Measurements from ENCODE around the gene ALOXE3. TPM values are rescaled to one million over a fixed set of nuclear protein-coding genes. Genes with fewer than 3 reads are reported as not detected.

Gene ALOXE3
- total RNA-seq, 2 donors from 2014 or later = not detected

- intact Hi-C loops (cut with DNase I) = no loop called here
- DNase-seq (peak in 1 of 4 donors; percentile 39), ATAC-seq (no peak)
- Histone ChIP-seq H3K27me3 (no peaks in the 10 kb centered on the region), H3K4me1 (no peaks in the 10 kb centered on the region), H3K27ac (no peak overlapping the region), H3K4me3 (no peak overlapping the region), H3K9me3 (no peaks in the 10 kb centered on the region), H3K36me3 (replicated peaks in 1 of 2; ENCODE audit: insufficient read depth in 1 of 2, low read depth in 2 of 2) (no peaks in the 10 kb centered on the region)
- WGBS, 2 donors = 74 to 77% methylated on average over 4 of the region's 4 CpGs
- no peak for TF ChIP-seq CTCF (IDR thresholded peaks at IDR 0.05)
- no peak for TF ChIP-seq POLR2A (IDR thresholded peaks at IDR 0.05)
Observed at GRCh38 chr17:8103549-8103948, 14.8 kb downstream of the ALOXE3 start.

GRCh38 chr17:8101721-8102120 lies 16.6 kb downstream of the ALOXE3 start:
- ATAC-seq (no peak), DNase-seq (no peak)
- 61 to 76% methylated on average over 6 of the region's 6 CpGs for WGBS, 2 donors

GRCh38 chr17:8100763-8101162 lies 17.6 kb downstream of the ALOXE3 start:
- no peaks in the 10 kb centered on the region for H3K27me3 ChIP-seq
- intact Hi-C loops (cut with DNase I) = no loop called here
- ATAC-seq (no peak), DNase-seq (no peak)
- no peaks in the 10 kb centered on the region for H3K36me3 ChIP-seq (replicated peaks in 1 of 2; ENCODE audit: insufficient read depth in 1 of 2, low read depth in 2 of 2)
- TF ChIP-seq POLR2A (IDR thresholded peaks at IDR 0.05) (no peak), CTCF (IDR thresholded peaks at IDR 0.05) (no peak)
- H3K4me1 ChIP-seq = no peaks in the 10 kb centered on the region
- H3K27ac ChIP-seq = no peak overlapping the region
- WGBS, 2 donors = 62 to 83% methylated on average over 2 of the region's 2 CpGs
- H3K4me3 ChIP-seq = no peak overlapping the region
- no peaks in the 10 kb centered on the region for H3K9me3 ChIP-seq

More at GRCh38 chr17:8101721-8102120, 16.6 kb downstream of the ALOXE3 start:
- no peaks in the 10 kb centered on the region for H3K36me3 ChIP-seq (replicated peaks in 1 of 2; ENCODE audit: insufficient read depth in 1 of 2, low read depth in 2 of 2)
- H3K9me3 ChIP-seq = no peaks in the 10 kb centered on the region
- no peaks in the 10 kb centered on the region for H3K4me1 ChIP-seq
- H3K27me3 ChIP-seq = no peaks in the 10 kb centered on the region
- no peak overlapping the region for H3K27ac ChIP-seq
- H3K4me3 ChIP-seq = no peak overlapping the region
- no peak for TF ChIP-seq CTCF (IDR thresholded peaks at IDR 0.05)
- no peak for TF ChIP-seq POLR2A (IDR thresholded peaks at IDR 0.05)
- intact Hi-C loops (cut with DNase I) = no loop called here

GRCh38 chr17:8100111-8100510 lies 18.2 kb downstream of the ALOXE3 start:
- intact Hi-C loops (cut with DNase I) = no loop called here
- WGBS, 2 donors = 27 to 31% methylated on average over 2 of the region's 2 CpGs
- H3K27ac ChIP-seq = no peak overlapping the region
- no peaks in the 10 kb centered on the region for H3K9me3 ChIP-seq
- DNase-seq (no peak), ATAC-seq (no peak)
- TF ChIP-seq POLR2A (IDR thresholded peaks at IDR 0.05) (no peak), CTCF (IDR thresholded peaks at IDR 0.05) (no peak)
- no peaks in the 10 kb centered on the region for H3K36me3 ChIP-seq (replicated peaks in 1 of 2; ENCODE audit: insufficient read depth in 1 of 2, low read depth in 2 of 2)
- no peaks in the 10 kb centered on the region for H3K4me1 ChIP-seq
- H3K27me3 ChIP-seq = no peaks in the 10 kb centered on the region
- no peak overlapping the region for H3K4me3 ChIP-seq

- Histone ChIP-seq H3K4me3 (no peak overlapping the region), H3K9me3 (no peaks in the 10 kb centered on the region), H3K27me3 (no peaks in the 10 kb centered on the region), H3K4me1 (no peaks in the 10 kb centered on the region), H3K27ac (no peak overlapping the region), H3K36me3 (replicated peaks in 1 of 2; ENCODE audit: insufficient read depth in 1 of 2, low read depth in 2 of 2) (no peaks in the 10 kb centered on the region)
- DNase-seq (no peak), ATAC-seq (no peak)
- WGBS, 2 donors = 70 to 74% methylated on average over 5 to 8 of the region's 8 CpGs
- intact Hi-C loops (cut with DNase I) = no loop called here
- no peak for TF ChIP-seq CTCF (IDR thresholded peaks at IDR 0.05)
- no peak for TF ChIP-seq POLR2A (IDR thresholded peaks at IDR 0.05)
Observed at GRCh38 chr17:8096541-8096940, 21.8 kb downstream of the ALOXE3 start.

Data from body of pancreas (tissue), 4 donors.